ENCODE measurements around the gene NMRAL1. TPM values are rescaled to one million over a fixed set of nuclear protein-coding genes. Genes with fewer than 3 reads are reported as not detected.

NMRAL1 gene
- total RNA-seq, 4 donors from 2014 or later = 51.9 to 72.8 (median 58.2) TPM

DNA sequence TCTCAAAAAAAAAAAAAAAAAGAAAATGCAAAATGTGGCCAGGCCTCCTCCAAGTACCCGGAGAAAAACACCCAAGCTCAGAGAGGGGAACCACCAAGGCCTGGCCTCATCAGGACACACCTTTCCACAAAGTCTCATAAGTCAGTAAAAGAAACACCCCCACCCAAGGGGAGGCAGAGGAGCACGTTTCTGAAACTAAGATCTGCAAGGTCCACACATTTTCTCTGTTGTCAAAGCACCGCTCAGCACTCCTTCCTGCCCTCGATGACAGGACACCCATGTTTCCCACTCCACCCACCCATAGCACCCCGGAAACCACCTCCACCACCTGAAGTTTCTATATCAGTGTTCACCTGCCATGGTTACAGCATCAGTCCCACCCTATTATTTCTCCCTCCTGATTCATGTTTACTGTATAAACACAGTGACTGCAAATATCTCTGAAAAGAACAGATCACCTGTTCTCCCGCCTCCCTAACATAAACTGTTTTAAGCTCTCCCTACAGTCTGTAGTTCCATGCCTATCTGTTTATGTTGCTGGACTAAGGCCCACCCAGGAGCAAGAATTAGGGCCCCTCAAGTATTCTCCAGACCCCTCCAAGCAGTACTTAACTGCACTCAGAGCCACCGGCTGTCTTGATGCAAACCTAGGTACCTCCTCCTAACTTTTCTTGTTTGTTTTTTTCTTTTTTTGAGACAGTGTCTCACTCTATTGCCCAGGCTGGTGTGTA lies 60.1 kb downstream of the NMRAL1 start:
- DNase-seq (ENCODE audit: low spot score in 2 of 2) = no peak
- intact Hi-C loops (cut with DNase I; ENCODE audit: low total_unique reads) = no loop called here
- no peak overlapping the region for H3K4me3 ChIP-seq (ENCODE audit: low read depth, poor library complexity, severe bottlenecking)
- TF ChIP-seq POLR2A (IDR thresholded peaks at IDR 0.05) = no peak
- TF ChIP-seq, protein P1, sequence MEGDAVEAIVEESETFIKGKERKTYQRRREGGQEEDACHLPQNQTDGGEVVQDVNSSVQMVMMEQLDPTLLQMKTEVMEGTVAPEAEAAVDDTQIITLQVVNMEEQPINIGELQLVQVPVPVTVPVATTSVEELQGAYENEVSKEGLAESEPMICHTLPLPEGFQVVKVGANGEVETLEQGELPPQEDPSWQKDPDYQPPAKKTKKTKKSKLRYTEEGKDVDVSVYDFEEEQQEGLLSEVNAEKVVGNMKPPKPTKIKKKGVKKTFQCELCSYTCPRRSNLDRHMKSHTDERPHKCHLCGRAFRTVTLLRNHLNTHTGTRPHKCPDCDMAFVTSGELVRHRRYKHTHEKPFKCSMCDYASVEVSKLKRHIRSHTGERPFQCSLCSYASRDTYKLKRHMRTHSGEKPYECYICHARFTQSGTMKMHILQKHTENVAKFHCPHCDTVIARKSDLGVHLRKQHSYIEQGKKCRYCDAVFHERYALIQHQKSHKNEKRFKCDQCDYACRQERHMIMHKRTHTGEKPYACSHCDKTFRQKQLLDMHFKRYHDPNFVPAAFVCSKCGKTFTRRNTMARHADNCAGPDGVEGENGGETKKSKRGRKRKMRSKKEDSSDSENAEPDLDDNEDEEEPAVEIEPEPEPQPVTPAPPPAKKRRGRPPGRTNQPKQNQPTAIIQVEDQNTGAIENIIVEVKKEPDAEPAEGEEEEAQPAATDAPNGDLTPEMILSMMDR (IDR thresholded peaks at IDR 0.05) = no peak
- WGBS, 2 donors = 85% methylated on average over 7 of the region's 7 CpGs

DNA sequence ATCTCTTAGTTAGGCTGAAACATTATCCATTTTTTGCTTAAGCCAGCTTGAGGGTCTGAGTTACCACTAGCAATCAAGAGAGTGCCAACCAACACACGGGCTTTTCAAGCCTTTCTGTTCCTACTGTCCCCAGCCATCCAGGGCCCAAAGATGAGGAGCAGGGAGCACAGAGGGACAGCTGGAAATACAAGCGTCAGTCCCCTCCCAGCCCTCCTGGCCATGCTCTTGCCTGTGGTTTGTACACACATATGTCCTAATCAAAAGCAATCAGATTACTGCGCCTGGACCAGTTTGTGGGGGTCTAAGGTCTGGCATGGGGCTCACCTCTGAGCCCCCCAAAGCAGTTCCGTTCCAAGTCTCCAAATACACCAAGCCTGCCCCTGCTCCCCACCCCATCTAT lies 61.6 kb downstream of the NMRAL1 start:
- WGBS, 2 donors = 90 to 96% methylated on average over 4 of the region's 4 CpGs
- intact Hi-C loops (cut with DNase I; ENCODE audit: low total_unique reads) = no loop called here
- no peak for DNase-seq (ENCODE audit: low spot score in 2 of 2)
- TF ChIP-seq POLR2A (IDR thresholded peaks at IDR 0.05) = no peak
- TF ChIP-seq, protein P1 (IDR thresholded peaks at IDR 0.05) = no peak
- H3K4me3 ChIP-seq (ENCODE audit: low read depth, poor library complexity, severe bottlenecking) = no peak overlapping the region

DNA sequence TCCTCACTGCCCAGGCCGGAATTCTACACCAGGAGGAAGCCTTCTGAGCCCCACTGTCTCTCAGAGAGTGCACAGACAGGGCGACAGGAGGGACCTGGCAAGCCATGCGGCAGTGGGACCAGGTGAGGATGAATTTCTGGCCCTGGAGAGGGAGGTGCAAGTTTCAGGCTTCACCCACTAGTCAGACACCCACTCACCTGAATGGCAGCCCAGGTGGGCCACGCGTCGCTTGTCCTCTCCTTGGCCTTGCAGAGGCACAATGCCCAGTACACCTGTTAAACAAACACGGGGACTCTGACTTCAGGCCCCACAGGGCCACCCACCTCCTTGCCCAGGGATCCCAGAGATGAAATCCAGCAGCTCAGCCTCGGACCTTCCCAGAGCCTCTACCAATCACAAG lies 62.3 kb downstream of the NMRAL1 start:
- no peak overlapping the region for H3K4me3 ChIP-seq (ENCODE audit: low read depth, poor library complexity, severe bottlenecking)
- no peak for DNase-seq (ENCODE audit: low spot score in 2 of 2)
- TF ChIP-seq, protein P1 (IDR thresholded peaks at IDR 0.05) = no peak
- TF ChIP-seq POLR2A (IDR thresholded peaks at IDR 0.05) = no peak
- 76 to 90% methylated on average over 4 to 8 of the region's 8 CpGs for WGBS, 2 donors
- intact Hi-C loops (cut with DNase I; ENCODE audit: low total_unique reads) = no loop called here

Other genes starting within 250 kb of the NMRAL1 start
- gene SRL, start 232.5 kb downstream of the NMRAL1 start, total RNA-seq = 1 to 10 TPM in 1 of 4 donors, under 1 TPM in 3; 0.04 to 1.0 (median 0.55) TPM
- gene TFAP4, start 201.6 kb downstream of the NMRAL1 start, total RNA-seq = 10 to 100 TPM in 3 of 4 donors, 1 to 10 TPM in 1; 10.0 to 14.2 (median 12.3) TPM
- 1 to 10 TPM; 1.3 to 2.6 (median 2.2) TPM for gene GLIS2, start 158.6 kb downstream of the NMRAL1 start, total RNA-seq
- 10 to 100 TPM; 26.2 to 64.5 (median 40.9) TPM for gene PAM16, start 123.3 kb downstream of the NMRAL1 start, total RNA-seq
- gene VASN, start 102.8 kb downstream of the NMRAL1 start, total RNA-seq = 10 to 100 TPM; 35.6 to 52.8 (median 46.7) TPM
- gene CORO7, start 58.0 kb downstream of the NMRAL1 start, total RNA-seq = 10 to 100 TPM; 18.4 to 39.0 (median 22.7) TPM
- gene DNAJA3, start 48.8 kb downstream of the NMRAL1 start, total RNA-seq = 10 to 100 TPM; 37.4 to 44.1 (median 40.8) TPM
- gene HMOX2, start 1.8 kb upstream of the NMRAL1 start, total RNA-seq = 10 to 100 TPM; 48.8 to 70.6 (median 59.0) TPM
- 10 to 100 TPM in 3 of 4 donors, 1 to 10 TPM in 1; 9.9 to 18.4 (median 15.0) TPM for gene CDIP1, start 64.1 kb upstream of the NMRAL1 start, total RNA-seq
- gene C16orf96, start 81.7 kb upstream of the NMRAL1 start, total RNA-seq = under 1 TPM; 0.08 to 0.49 (median 0.29) TPM
- 10 to 100 TPM in 3 of 4 donors, 1 to 10 TPM in 1; 9.8 to 14.9 (median 14.3) TPM for gene UBALD1, start 140.3 kb upstream of the NMRAL1 start, total RNA-seq
- 10 to 100 TPM; 35.3 to 53.4 (median 40.1) TPM for gene MGRN1, start 150.2 kb upstream of the NMRAL1 start, total RNA-seq
- 10 to 100 TPM; 18.5 to 27.8 (median 23.6) TPM for gene NUDT16L1, start 218.9 kb upstream of the NMRAL1 start, total RNA-seq

Data from lower leg skin (tissue), 4 donors.